ENCODE data around the gene MSI2. TPM values are rescaled to one million over a fixed set of nuclear protein-coding genes. Genes with fewer than 3 reads are reported as not detected.
A peak's percentile ranks its signal among the peaks of the same experiment; 100 is the strongest.

The MSI2 gene
- total and polyA plus RNA-seq, 5 donors, result 43.9 to 113 (median 107) TPM

GRCh38 chr17:57522042-57523005 is 266.0 kb downstream of the MSI2 start:
- H3K27me3 ChIP-seq (ENCODE audit: control insufficient read depth, insufficient read depth), result no peaks in the 10 kb centered on the region
- peaks cover 22% of the 10 kb centered on the region for H3K4me1 ChIP-seq (ENCODE audit: control insufficient read depth, insufficient read depth, low read length)
- H3K9me3 ChIP-seq (ENCODE audit: control insufficient read depth, low read length), result no peaks in the 10 kb centered on the region
- H3K4me3 ChIP-seq (ENCODE audit: low read length), result no peak overlapping the region
- intact Hi-C loops (cut with DNase I), result no loop called here
- H3K27ac ChIP-seq (ENCODE audit: low read length), result peak overlapping the region; percentile 14
- 71% methylated on average over 10 of the region's 10 CpGs for WGBS
- ATAC-seq (no peak), DNase-seq (no peak)

GRCh38 chr17:57523926-57524632 is 267.8 kb downstream of the MSI2 start:
- Histone ChIP-seq H3K4me3 (ENCODE audit: low read length) (no peak overlapping the region), H3K9me3 (ENCODE audit: control insufficient read depth, low read length) (no peaks in the 10 kb centered on the region), H3K27me3 (ENCODE audit: control insufficient read depth, insufficient read depth) (no peaks in the 10 kb centered on the region), H3K4me1 (ENCODE audit: control insufficient read depth, insufficient read depth, low read length) (peaks cover 19% of the 10 kb centered on the region), H3K27ac (ENCODE audit: low read length) (no peak overlapping the region)
- DNase-seq (peak; percentile 41 to 76 (median 73)), ATAC-seq (peak; percentile 51 to 64)
- 79% methylated on average over 7 of the region's 7 CpGs for WGBS
- intact Hi-C loops (cut with DNase I), result no loop called here

- H3K27ac ChIP-seq (ENCODE audit: low read length), result no peak overlapping the region
- intact Hi-C loops (cut with DNase I), result no loop called here
- DNase-seq (no peak), ATAC-seq (no peak)
- no peaks in the 10 kb centered on the region for H3K9me3 ChIP-seq (ENCODE audit: control insufficient read depth, low read length)
- WGBS, result 88% methylated on average over 4 of the region's 4 CpGs
- no peaks in the 10 kb centered on the region for H3K27me3 ChIP-seq (ENCODE audit: control insufficient read depth, insufficient read depth)
- H3K4me1 ChIP-seq (ENCODE audit: control insufficient read depth, insufficient read depth, low read length), result peaks cover 18% of the 10 kb centered on the region
- no peak overlapping the region for H3K4me3 ChIP-seq (ENCODE audit: low read length)
Observed at GRCh38 chr17:57524839-57525568, 268.7 kb downstream of the MSI2 start.

GRCh38 chr17:57527221-57528057 is 271.1 kb downstream of the MSI2 start:
- ATAC-seq (no peak), DNase-seq (no peak)
- WGBS, result 75% methylated on average over 15 of the region's 15 CpGs
- Histone ChIP-seq H3K27me3 (ENCODE audit: control insufficient read depth, insufficient read depth) (no peaks in the 10 kb centered on the region), H3K27ac (ENCODE audit: low read length) (no peak overlapping the region), H3K4me1 (ENCODE audit: control insufficient read depth, insufficient read depth, low read length) (peaks cover 15% of the 10 kb centered on the region), H3K9me3 (ENCODE audit: control insufficient read depth, low read length) (no peaks in the 10 kb centered on the region), H3K4me3 (ENCODE audit: low read length) (no peak overlapping the region)
- intact Hi-C loops (cut with DNase I), result no loop called here

- intact Hi-C loops (cut with DNase I), result no loop called here
- Histone ChIP-seq H3K27ac (ENCODE audit: low read length) (no peak overlapping the region), H3K27me3 (ENCODE audit: control insufficient read depth, insufficient read depth) (no peaks in the 10 kb centered on the region), H3K4me3 (ENCODE audit: low read length) (no peak overlapping the region), H3K9me3 (ENCODE audit: control insufficient read depth, low read length) (no peaks in the 10 kb centered on the region), H3K4me1 (ENCODE audit: control insufficient read depth, insufficient read depth, low read length) (peaks cover 11% of the 10 kb centered on the region)
- DNase-seq, result no peak
- 89% methylated on average over 7 of the region's 7 CpGs for WGBS
- no peak for ATAC-seq
Observed at GRCh38 chr17:57528058-57528451, 271.7 kb downstream of the MSI2 start.

DNA sequence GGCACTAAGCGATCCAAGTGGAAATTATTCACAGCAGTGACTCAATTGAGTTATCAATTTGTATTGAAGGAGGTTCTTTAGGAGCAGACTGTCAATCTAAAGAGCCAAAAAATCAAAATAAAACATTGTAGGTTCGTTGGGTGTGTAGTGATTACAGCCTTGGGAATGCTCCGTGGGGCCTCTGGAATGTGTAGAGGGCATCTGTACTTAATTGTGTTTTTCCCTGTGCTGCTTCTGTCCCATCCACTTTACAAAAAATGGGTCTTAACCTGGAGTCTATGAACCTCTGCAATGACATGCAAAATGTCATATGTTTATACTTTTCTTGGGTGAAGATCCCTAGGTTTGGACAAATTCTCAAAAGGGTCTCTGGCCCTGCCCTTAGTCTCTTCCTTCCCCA is 273.7 kb downstream of the MSI2 start:
- H3K27me3 ChIP-seq (ENCODE audit: control insufficient read depth, insufficient read depth), result no peaks in the 10 kb centered on the region
- H3K27ac ChIP-seq (ENCODE audit: low read length), result no peak overlapping the region
- ATAC-seq, result no peak
- no peak for DNase-seq
- intact Hi-C loops (cut with DNase I), result no loop called here
- H3K4me3 ChIP-seq (ENCODE audit: low read length), result no peak overlapping the region
- H3K4me1 ChIP-seq (ENCODE audit: control insufficient read depth, insufficient read depth, low read length), result peaks cover 11% of the 10 kb centered on the region
- H3K9me3 ChIP-seq (ENCODE audit: control insufficient read depth, low read length), result no peaks in the 10 kb centered on the region
- 78% methylated on average over 3 of the region's 3 CpGs for WGBS

DNA sequence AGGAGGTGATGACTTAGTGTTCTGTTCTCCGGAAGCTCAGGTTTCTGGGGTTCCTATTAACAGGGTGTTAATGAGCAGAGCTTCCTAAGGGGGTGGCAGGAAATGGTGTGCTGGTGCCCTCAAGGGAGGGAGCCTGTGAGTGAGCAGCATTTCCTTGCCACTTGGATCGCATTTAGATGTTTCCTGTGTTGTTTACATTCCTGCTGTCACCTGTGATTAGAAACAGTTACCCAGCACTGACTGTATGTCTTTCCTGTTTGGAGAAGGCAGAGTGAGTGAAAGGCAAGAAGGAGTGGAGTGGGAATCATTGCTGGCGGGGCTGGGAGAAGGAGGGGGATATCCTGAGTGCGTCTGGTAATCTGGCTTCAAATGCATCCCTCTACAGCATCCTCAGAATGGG is 274.2 kb downstream of the MSI2 start:
- 76% methylated on average over 4 of the region's 4 CpGs for WGBS
- H3K27ac ChIP-seq (ENCODE audit: low read length), result no peak overlapping the region

GRCh38 chr17:57531078-57531477 is 274.8 kb downstream of the MSI2 start:
- no peaks in the 10 kb centered on the region for H3K9me3 ChIP-seq (ENCODE audit: control insufficient read depth, low read length)
- intact Hi-C loops (cut with DNase I), result no loop called here
- 95% methylated on average over 7 of the region's 7 CpGs for WGBS

More for the DNA sequence above, 274.2 kb downstream of the MSI2 start:
- ATAC-seq, result no peak
- Histone ChIP-seq H3K4me3 (ENCODE audit: low read length) (no peak overlapping the region), H3K9me3 (ENCODE audit: control insufficient read depth, low read length) (no peaks in the 10 kb centered on the region), H3K4me1 (ENCODE audit: control insufficient read depth, insufficient read depth, low read length) (peaks cover 12% of the 10 kb centered on the region), H3K27me3 (ENCODE audit: control insufficient read depth, insufficient read depth) (no peaks in the 10 kb centered on the region)
- intact Hi-C loops (cut with DNase I), result no loop called here
- no peak for DNase-seq

DNA sequence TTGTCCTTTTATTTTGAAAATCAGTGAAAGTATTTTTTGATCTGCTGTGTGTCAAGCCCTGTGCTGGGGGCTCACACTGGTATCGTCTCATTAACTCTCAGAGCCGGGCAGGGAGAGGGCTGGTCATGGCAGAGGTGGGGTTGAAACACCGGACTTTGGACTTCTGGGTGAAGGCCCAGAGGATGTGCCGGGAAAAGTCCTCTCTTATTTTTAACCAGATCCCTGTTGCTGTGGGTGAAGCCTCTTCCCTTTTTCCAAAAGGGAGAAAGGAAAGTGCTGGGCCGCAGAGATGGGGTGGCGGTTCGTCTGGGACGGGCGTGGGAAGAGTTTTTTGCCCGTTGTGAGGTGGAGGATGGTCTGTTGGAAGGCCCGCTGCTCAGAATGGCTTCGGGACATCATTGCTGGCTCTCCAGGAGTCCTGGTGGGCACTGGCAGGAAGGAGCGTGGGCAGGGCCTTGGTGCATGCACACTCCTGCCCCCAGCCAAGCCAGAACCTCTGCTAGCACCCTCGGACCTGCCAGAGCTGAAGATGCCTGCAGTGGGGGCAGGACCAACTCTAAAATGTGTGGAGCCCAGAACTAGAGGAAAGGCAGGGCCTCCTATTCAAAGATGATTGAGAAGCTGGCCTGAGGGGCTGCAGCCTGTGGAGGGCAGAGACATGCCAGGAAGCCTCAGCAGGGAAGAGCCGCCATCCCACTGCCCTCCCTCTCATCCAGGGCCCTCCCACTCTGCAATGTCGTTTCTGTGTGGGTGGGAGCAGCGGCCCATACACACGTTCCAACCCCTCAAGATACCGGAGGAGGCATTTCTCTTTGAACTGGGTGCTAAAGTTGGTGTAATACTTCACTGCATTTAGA is 275.6 kb downstream of the MSI2 start:
- ATAC-seq, result no peak
- H3K4me1 ChIP-seq (ENCODE audit: control insufficient read depth, insufficient read depth, low read length), result peaks cover 10% of the 10 kb centered on the region
- WGBS, result 82% methylated on average over 19 of the region's 19 CpGs

More at GRCh38 chr17:57531078-57531477, 274.8 kb downstream of the MSI2 start:
- Histone ChIP-seq H3K4me1 (ENCODE audit: control insufficient read depth, insufficient read depth, low read length) (peaks cover 12% of the 10 kb centered on the region), H3K27ac (ENCODE audit: low read length) (no peak overlapping the region), H3K4me3 (ENCODE audit: low read length) (no peak overlapping the region), H3K27me3 (ENCODE audit: control insufficient read depth, insufficient read depth) (no peaks in the 10 kb centered on the region)
- ATAC-seq (no peak), DNase-seq (no peak)

More for the DNA sequence above, 275.6 kb downstream of the MSI2 start:
- H3K9me3 ChIP-seq (ENCODE audit: control insufficient read depth, low read length), result no peaks in the 10 kb centered on the region
- DNase-seq, result no peak
- no peaks in the 10 kb centered on the region for H3K27me3 ChIP-seq (ENCODE audit: control insufficient read depth, insufficient read depth)
- H3K4me3 ChIP-seq (ENCODE audit: low read length), result no peak overlapping the region
- H3K27ac ChIP-seq (ENCODE audit: low read length), result no peak overlapping the region
- intact Hi-C loops (cut with DNase I), result no loop called here
